NCI-H2171 treated with DMSO at 0.1 percent for 48 hours (cell line): ENCODE results near the gene SMCR8.
A peak's percentile ranks its signal among the peaks of the same experiment; 100 is the strongest.
"Not testable (repeated sequence)": the region's sequence is repeated elsewhere in the genome, so short reads cannot be mapped to it uniquely, and the experiment has no call there.

Experiments
- DNase-seq: peaks from one replicate; lab custom pipeline; 2025; lab: John Stamatoyannopoulos, UW

SMCR8 gene

DNA sequence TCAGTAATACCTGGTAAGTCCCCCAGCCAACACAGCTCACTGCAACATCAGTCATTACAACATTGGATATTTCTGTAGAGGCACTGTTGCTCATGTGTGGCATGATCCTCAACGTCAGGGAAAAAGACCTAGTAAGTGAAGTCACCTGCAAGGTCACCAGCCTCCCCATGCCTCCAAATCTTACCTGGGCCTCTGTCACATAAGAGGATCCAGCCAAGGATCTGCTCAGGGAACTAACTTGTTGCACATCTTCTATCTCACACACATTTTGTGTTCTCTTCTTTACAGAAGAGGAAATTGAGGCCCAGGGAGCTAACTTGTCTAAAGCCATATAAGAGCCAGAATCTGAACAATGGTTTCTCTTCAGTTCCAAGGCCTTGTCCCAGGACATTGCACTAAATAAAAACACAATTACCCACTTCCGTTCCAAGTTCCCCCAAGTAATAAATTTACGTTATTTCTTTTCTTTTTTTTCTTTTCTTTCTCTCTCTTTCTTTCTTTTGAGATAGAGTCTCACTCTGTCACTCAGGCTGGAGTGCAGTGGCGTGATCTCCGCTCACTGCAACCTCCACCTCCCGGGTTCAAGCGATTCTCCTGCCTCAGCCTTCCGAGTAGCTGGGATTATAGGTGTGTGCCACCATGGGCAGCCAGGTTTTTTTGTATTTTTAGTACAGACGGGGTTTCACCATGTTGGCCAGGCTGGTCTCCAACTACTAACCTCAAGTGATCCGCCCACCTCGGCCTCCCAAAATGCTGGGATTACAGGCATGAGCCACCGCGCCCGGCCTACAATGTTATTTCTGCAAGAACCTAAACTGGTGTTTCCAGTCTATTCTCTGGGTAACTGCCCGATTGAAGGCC, 47.0 kb downstream of the SMCR8 start:
- no peak for DNase-seq

DNA sequence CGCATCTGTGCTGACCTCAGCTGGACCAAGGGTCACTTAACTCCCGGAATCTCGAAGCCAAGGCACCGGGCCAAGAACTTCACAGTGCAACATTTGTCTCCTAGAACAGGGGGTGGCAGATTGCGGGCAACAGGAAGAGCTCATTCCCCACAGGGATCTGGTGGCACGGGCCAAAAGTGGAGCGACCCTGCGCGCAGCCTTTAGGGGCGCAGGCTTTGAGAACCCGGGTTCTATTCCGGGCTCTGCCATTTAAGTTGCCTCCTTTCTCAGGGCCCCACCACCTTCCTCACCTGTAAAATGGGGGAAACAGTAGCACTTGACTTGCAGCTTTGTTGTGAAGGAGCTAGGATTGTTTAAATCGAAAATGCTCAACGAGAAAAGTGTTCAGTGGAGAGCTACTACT, 47.6 kb downstream of the SMCR8 start:
- peak; percentile 29 for DNase-seq

DNA sequence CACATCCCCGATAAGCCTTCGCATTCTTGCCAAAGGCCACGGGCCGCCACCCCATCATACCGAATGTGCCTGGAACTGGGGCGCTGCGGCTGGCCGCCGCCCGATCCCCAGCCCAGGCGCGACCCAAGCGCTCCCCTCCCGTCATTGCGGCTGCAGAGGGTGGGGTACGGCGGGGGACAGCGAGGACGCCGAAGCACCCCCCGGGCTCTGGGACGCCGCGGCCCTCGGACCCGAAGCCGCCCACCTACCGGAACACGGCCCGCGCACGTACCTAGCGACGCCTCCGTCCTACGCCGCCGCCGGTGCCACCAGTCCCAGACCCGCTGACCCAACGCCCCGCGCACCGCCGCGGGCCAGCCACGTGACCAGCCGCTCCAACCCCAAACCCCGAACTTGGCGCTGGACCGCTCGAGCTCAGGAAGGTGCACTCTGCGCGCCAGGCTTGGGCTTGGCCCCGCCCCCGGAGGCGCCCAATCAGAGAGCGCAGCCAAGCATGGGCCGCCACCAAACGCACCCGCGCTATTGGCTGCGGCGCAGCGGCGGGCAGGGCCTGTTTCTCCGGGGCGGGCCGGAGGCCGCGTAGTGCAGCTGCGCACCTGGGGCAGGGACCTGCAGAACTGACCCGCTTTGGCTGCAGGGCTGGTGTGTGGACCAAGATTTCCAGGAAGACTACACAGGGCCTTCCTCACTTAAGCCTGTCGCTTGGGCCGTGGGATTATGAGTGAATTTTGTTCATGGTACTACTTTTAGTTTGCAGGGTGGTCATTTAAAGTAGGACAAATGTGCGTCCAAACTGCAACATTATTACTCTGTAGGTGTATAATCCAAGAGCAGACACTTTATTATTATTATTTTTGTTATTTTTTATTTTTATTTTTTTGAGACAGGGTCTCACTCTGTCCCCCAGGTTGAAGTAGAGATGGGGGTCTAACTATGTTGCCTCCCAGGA, 48.3 kb downstream of the SMCR8 start, which contains the start of gene SHMT1:
Gene SHMT1 (minus strand): TSS at position 450 of the 949 bp plus-strand sequence. CDS start 7,569 bp downstream, outside the sequence.
- DNase-seq: peak; percentile 89

DNA sequence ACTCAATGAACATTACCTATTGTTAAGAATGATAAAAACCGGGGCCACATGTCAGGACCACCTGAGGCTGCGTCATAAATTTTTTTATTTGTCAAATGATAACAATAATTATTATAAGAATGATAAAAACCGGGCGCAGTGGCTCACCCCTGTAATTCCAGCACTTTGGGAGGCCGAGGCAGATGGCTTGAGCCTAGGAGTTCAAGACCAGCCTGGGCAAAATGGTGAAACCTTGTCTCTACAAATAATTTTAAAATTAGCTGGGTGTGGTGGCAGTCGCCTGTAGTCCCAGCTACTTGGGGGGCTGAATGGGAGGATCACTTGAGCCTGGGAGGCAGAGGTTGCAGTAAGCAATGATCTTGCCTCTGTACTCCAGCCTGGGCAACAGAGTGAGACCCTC, 49.1 kb downstream of the SMCR8 start:
- no peak for DNase-seq

DNA sequence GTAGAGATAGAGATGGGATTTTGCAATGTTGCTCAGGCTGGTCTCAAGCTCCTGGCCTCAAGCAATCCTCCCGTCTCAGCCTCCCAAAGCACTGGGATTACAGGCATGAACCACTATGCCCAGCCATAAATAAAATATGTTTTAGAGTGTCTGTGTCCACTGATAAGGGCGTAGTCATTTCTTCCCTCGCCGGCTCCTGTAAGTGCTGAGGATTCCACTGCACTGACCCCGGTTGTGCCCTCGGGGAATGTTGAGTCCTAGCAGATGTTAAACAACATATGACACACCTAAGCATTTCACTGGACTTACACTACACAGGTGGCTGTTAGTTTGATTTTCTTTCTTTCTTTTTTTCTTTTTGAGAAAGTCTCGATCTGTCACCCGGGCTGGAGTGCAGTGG, 53.9 kb downstream of the SMCR8 start:
- no peak for DNase-seq

DNA sequence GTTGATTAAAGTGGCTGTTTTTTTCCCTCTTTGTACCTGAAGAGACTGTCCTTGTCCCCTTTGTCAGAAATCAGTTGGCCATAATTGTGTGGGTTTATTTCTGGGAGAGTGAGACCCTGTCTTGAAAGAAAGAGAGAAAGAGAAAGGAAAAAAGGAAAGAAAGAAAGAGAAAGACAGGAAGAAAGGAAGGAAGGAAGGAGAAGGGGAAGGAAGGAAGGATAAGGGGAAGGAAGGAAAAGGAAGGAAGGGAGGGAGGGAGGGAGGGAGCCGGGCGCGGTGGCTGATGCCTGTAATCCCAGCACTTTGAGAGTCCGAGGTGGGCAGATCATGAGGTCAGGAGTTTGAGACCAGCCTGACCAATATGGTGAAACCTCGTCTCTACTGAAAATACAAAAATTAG, 55.7 kb downstream of the SMCR8 start:
- DNase-seq: no peak

DNA sequence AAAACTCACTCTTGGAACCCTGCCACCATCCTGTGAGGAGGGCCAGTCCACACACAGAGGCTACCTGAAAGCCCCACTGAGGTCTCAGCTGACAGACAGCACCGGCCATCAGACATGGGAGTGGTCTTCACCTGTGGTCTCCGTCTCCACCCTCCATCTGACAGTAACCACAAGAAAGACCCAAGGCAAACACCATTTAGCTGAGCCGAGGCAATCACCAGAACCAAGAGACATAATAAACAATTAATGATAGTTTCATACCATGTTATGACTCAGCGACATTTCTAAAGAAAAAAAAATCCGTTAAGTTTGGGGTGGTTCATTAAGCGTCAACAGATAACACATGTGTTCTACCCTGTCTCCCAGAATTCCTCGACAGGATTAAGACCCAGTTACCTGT, 56.4 kb downstream of the SMCR8 start:
- DNase-seq: no peak

DNA sequence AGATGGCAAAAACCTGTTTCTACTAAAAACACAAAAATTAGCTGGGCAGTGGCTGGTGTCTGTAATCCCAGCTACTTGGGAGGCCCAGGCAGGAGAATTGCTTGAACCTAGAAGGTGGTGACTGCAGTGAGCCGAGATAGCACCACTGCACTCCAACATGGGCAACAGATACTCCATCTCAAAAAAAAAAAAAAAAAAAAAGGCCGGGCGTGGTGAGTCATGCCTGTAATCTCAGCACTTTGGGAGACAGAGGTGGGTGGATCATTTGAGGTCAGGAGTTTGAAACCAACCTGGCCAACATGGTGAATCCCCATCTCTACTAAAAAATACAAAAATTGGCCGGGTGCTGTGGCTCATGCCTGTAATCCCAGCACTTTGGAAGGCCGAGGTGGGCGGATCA, 58.1 kb downstream of the SMCR8 start:
- DNase-seq: not testable (repeated sequence)

DNA sequence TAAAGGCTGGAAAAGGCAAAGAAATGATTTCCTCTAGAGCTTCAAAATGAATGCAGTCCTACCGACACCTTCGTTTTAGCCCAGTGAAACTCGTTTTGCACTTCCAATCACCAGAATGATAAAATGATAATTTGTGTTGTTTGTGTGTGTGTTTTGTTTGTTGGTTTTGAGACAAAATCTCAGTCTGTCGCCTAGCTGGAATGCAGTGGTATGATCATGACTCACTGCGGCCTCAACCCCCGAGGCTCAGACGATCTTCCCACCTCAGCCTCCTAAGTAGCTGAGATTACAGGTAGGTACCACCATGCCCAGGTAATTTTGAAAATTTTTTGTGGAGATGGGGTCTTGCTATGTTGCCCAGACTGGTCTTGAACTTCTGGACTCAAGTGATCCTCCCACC, 59.1 kb downstream of the SMCR8 start:
- DNase-seq: no peak
